PFSK-1 (cell line): ENCODE data around the gene ZNF282.

Experiments used
- FOXP2 ChIP-seq: optimal IDR thresholded peaks from 2 replicates; pipeline ENCODE3; 2011; ENCODE audit warnings: borderline replicate concordance, control low read depth, inconsistent platforms; ENCODE audit not compliant: insufficient read depth; ENCODE audit errors: extremely low read length, extremely low read depth
- POLR2AphosphoS5 ChIP-seq: IDR thresholded peaks from 2 replicates; pipeline ENCODE4 v1.6.1; 2012; ENCODE audit warnings: low read depth, mild to moderate bottlenecking, control low read depth, low read length, moderate library complexity
- REST ChIP-seq, 2 experiments: IDR thresholded peaks; 2 replicates each; pipeline versions ENCODE4 v1.6.1 to v1.8.0; 2011 to 2012; ENCODE audit warnings: low read depth in 2 of 2, low read length in 2 of 2, control low read depth in 1 of 2, inconsistent platforms in 1 of 2, mild to moderate bottlenecking in 1 of 2, moderate library complexity in 1 of 2; ENCODE audit not compliant: insufficient read depth in 1 of 2
- SIN3A ChIP-seq: IDR thresholded peaks from 2 replicates; pipeline ENCODE4 v1.6.1; 2012; ENCODE audit warnings: mild to moderate bottlenecking, low read length, moderate library complexity, borderline replicate concordance; ENCODE audit not compliant: insufficient read depth
- TAF1 ChIP-seq: IDR thresholded peaks from 2 replicates; pipeline ENCODE4 v1.6.1; 2012; ENCODE audit warnings: low read length, control low read depth, borderline replicate concordance; ENCODE audit not compliant: insufficient read depth

Gene ZNF282

DNA sequence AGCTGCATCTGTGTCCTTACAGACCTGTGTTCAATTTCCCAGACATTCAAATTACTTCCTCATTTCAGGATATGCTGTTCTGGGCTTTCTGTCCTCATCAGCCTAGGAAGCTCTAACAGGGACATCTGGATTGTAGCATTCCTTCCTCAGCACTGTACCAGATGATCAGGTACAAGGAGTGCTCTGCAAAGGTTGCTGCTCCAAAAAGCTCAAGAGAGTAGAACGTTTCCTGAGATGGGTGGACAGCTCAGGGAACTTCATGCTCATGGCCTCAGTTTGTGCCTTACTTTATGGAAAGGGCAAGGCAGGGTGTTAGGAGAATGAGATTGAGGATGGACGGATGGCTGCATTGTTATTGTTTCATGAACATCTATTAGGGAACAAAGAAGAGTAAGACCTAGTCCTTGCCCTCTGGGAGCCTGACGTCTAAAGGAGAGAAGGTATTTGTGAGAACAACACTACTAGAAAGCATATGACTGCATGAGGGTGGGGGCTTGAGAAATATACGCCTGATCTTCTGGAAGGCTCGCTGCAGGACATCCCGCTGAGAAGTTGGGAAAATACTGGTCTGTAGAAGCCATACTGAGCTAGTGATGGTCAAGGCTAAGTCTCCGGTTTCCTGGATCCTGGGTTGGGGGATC, 33.6 kb downstream of the ZNF282 start:
- TF ChIP-seq REST (IDR thresholded peaks at IDR 0.05; ENCODE audit: insufficient read depth in 1 of 2, low read depth in 2 of 2, low read length in 2 of 2), result no peak
- TF ChIP-seq FOXP2, result no peak

DNA sequence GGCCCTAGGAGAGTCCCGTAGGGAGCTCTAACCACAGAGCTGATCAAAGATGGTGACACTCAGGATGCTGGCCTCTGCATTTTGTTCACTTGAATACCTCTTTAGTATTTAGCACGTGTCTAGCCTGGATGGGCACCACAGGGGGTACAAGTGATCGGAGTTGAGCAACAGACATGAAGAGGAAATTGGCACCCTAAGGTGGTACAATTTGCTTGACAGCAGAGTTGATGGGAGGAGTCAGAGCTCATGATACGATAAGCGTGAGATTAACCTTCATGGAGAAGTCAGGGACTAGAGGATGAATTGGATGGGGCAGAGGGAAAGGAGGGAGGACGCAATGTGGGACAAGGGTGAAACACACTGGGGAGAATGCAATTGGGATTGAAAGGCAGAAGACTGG, 34.2 kb downstream of the ZNF282 start:
- TF ChIP-seq REST (IDR thresholded peaks at IDR 0.05; ENCODE audit: insufficient read depth in 1 of 2, low read depth in 2 of 2, low read length in 2 of 2) (no peak), TAF1 (no peak), POLR2AphosphoS5 (no peak)

DNA sequence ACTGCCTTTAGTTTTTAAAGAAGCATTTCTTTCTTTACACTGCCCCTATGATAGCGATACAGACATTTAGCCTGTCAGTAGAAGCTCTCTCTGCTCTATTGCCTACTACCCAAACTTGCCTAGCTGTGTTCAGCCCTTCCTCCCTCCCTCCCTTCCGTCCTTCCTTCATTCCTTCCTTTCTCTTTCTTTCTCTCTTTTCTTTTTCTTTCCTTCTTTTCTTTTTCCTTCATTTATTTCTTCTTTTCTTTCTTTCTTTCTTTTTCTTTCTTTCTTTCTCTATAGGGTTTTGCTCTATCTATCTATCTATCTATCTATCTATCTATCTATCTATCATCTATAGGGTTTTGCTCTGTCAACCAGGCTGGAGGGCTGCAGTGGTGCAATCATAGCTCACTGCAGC, 37.0 kb downstream of the ZNF282 start:
- no peak for TF ChIP-seq REST (IDR thresholded peaks at IDR 0.05; ENCODE audit: insufficient read depth in 1 of 2, low read depth in 2 of 2, low read length in 2 of 2)
- no peak for TF ChIP-seq TAF1
- no peak for TF ChIP-seq POLR2AphosphoS5
- no peak for TF ChIP-seq FOXP2
- TF ChIP-seq SIN3A, result no peak

GRCh38 chr7:149237502-149237901, 42.2 kb downstream of the ZNF282 start:
- no peak for TF ChIP-seq FOXP2
- no peak for TF ChIP-seq POLR2AphosphoS5
- no peak for TF ChIP-seq REST (IDR thresholded peaks at IDR 0.05; ENCODE audit: insufficient read depth in 1 of 2, low read depth in 2 of 2, low read length in 2 of 2)
- no peak for TF ChIP-seq TAF1
- TF ChIP-seq SIN3A, result no peak

DNA sequence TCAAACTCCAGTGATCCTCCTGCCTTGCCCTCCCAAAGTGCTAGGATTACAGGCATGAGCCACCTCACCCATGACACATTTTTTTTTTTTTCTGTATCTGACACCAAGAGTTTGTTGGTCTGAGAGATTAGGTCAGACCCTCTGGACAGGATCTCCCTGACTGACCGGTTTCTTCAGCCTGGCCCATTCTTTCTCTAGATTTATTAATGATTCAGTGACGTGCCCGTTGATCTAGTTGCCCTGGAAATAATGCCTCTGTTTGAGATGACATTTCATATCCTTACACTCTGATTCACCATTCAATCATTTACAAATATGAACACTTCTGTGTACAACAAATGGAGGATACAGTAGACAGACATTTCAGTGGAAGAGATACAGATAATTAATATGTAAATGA, 42.7 kb downstream of the ZNF282 start:
- TF ChIP-seq REST (IDR thresholded peaks at IDR 0.05; ENCODE audit: insufficient read depth in 1 of 2, low read depth in 2 of 2, low read length in 2 of 2), result no peak
- TF ChIP-seq SIN3A, result no peak
- TF ChIP-seq FOXP2, result no peak
- TF ChIP-seq TAF1, result no peak
- no peak for TF ChIP-seq POLR2AphosphoS5
